HCT116 (cell line): Measurements from ENCODE around the gene CEP41. TPM values are rescaled to one million over a fixed set of nuclear protein-coding genes. Genes with fewer than 3 reads are reported as not detected.

Source experiments
- ATAC-seq: fragments of 200-7000 bp; cut with Tn5 transposase; 2 replicates; pipeline ENCODE4 v1.9.1; 2020; ENCODE audit warnings: mild to moderate bottlenecking, moderate library complexity
- BruUV-seq: library from RNA; stranded (reverse); fragments of 400-500 nt; replicated peaks from 2 replicates; lab custom pipeline; 2021; lab: Mats Ljungman, UMichigan
- CTCF ChIA-PET: fragments of 300-600 bp; sonication (Branson Sonifier 250); formaldehyde crosslinking; loops from one replicate; lab custom pipeline; 2021; ENCODE audit warnings: antibody characterized with exemption; lab: Charles Lee
- POLR2A ChIA-PET: fragments of 300-600, 350-600 bp; sonication (Branson Sonifier 250); formaldehyde crosslinking; loops from one replicate; lab custom pipeline; 2021; ENCODE audit warnings: antibody characterized with exemption; lab: Charles Lee
- RAD21 ChIA-PET, 2 experiments: fragments of 300-600 bp; sonication (Branson Sonifier 250); formaldehyde crosslinking; loops; one replicate each; lab custom pipeline; 2023; ENCODE audit warnings: low total read pairs in 2 of 2; ENCODE audit not compliant: uncharacterized antibody in 2 of 2, unreplicated experiment in 2 of 2, low non-redundant PET in 1 of 2; lab: Charles Lee
- DNase-seq: peaks from one replicate; pipeline ENCODE4 v3.0.0-alpha.2; 2010; ENCODE audit warnings: low read depth, low spot score
- H2AFZ ChIP-seq: fragments of 200-600 bp; shearing (Covaris generic), sonication (generic); 2 replicates; pipeline ENCODE4 v1.6.1; 2017; ENCODE audit warnings: low read depth, mixed run types, mixed read lengths, antibody characterized with exemption, low read length; ENCODE audit not compliant: poor library complexity, severe bottlenecking
- H3K27ac ChIP-seq: 2 replicates; pipeline ENCODE4 v1.5.1; 2012; ENCODE audit warnings: low read depth, low read length
- H3K27me3 ChIP-seq: fragments of 200-600 bp; sonication (generic); 2 replicates; pipeline ENCODE4 v1.6.1; 2016; ENCODE audit warnings: mixed run types, low read length, mixed read lengths; ENCODE audit not compliant: insufficient read depth
- H3K36me3 ChIP-seq, 2 experiments: fragments of 200-500 bp in 1 of 2; fragments of 200-600 bp in 1 of 2; sonication (Bioruptor generic) in 1 of 2; sonication (generic) in 1 of 2; 2 replicates each; pipeline versions ENCODE4 v1.5.1 to v1.6.1; 2014 to 2016; ENCODE audit warnings: low read length in 2 of 2, inconsistent platforms in 1 of 2, mixed read lengths in 1 of 2, mixed run types in 1 of 2; ENCODE audit not compliant: insufficient read depth in 2 of 2, control insufficient read depth in 1 of 2
- H3K4me1 ChIP-seq, 2 experiments: fragments of 200-600 bp in 1 of 2; sonication (generic) in 1 of 2; 2 replicates each; pipeline versions ENCODE4 v1.5.1 to v1.6.1; 2012 to 2017; ENCODE audit warnings: low read length in 2 of 2, inconsistent platforms in 1 of 2, mild to moderate bottlenecking in 1 of 2, mixed read lengths in 1 of 2, mixed run types in 1 of 2, moderate library complexity in 1 of 2; ENCODE audit not compliant: insufficient read depth in 2 of 2, control insufficient read depth in 1 of 2
- H3K4me2 ChIP-seq: fragments of 200-600 bp; sonication (generic); 2 replicates; pipeline ENCODE4 v1.6.1; 2017; ENCODE audit warnings: mixed run types, low read length, mixed read lengths
- H3K4me3 ChIP-seq, 2 experiments: fragments of 200-600 bp in 1 of 2; sonication (generic) in 1 of 2; replicated peaks in 1 of 2; 2 replicates each; pipeline ENCODE4 v1.5.1; 2011 to 2016; ENCODE audit warnings: low read length in 2 of 2, control low read depth in 1 of 2, low read depth in 1 of 2, mild to moderate bottlenecking in 1 of 2, mixed read lengths in 1 of 2, mixed run types in 1 of 2
- H3K79me2 ChIP-seq: fragments of 200-600 bp; sonication (generic); 2 replicates; pipeline ENCODE4 v1.6.1; 2017; ENCODE audit warnings: mild to moderate bottlenecking, mixed run types, low read length, moderate library complexity, mixed read lengths; ENCODE audit not compliant: insufficient read depth
- H3K9ac ChIP-seq: fragments of 200-600 bp; sonication (generic); 2 replicates; pipeline ENCODE4 v1.6.1; 2016; ENCODE audit warnings: low read length, mixed read lengths
- H3K9me2 ChIP-seq: fragments of 200-600 bp; sonication (generic), shearing (Covaris generic); 2 replicates; pipeline ENCODE4 v1.6.1; 2017; ENCODE audit warnings: mixed run types, mild to moderate bottlenecking, moderate library complexity; ENCODE audit not compliant: insufficient read depth
- H3K9me3 ChIP-seq, 2 experiments: fragments of 200-500 bp in 1 of 2; fragments of 200-600 bp in 1 of 2; sonication (Bioruptor generic) in 1 of 2; sonication (generic) in 1 of 2; 2 replicates each; pipeline ENCODE4 v1.6.1; 2014 to 2017; ENCODE audit warnings: low read length in 2 of 2, mixed read lengths in 2 of 2, inconsistent platforms in 1 of 2, low read depth in 1 of 2, mild to moderate bottlenecking in 1 of 2, mixed run types in 1 of 2, moderate library complexity in 1 of 2; ENCODE audit not compliant: control insufficient read depth in 1 of 2, insufficient read depth in 1 of 2
- H4K20me1 ChIP-seq: fragments of 200-600 bp; sonication (generic), shearing (Covaris generic); 2 replicates; pipeline ENCODE4 v1.6.1; 2017; ENCODE audit warnings: mixed run types, mild to moderate bottlenecking, moderate library complexity; ENCODE audit not compliant: insufficient read depth
- CEBPB ChIP-seq: IDR thresholded peaks from 2 replicates; pipeline ENCODE4 v1.6.1; 2012; ENCODE audit warnings: low read depth
- MAX ChIP-seq: IDR thresholded peaks from 2 replicates; pipeline ENCODE4 v1.6.1; 2012
- SIN3A ChIP-seq: IDR thresholded peaks from 2 replicates; pipeline ENCODE4 v1.6.1; 2012; ENCODE audit warnings: low read depth
- intact Hi-C: fragments of 100-400 bp; cut with micrococcal nuclease; formaldehyde crosslinking; loops from 2 replicates; pipeline ENCODE4 v1.10.0; 2022
- total RNA-seq: library from RNA; stranded (reverse); gene quantifications from one replicate; pipeline ENCODE4 v1.2.1, GENCODE V29; 2021; ENCODE audit not compliant: unreplicated experiment
- TF ChIP-seq, protein P1 (sequence below): IDR thresholded peaks from 2 replicates; pipeline ENCODE4 v1.6.1; 2012
- TF ChIP-seq, protein P2 (sequence below), 3 experiments: fragments of 200-600 bp in 1 of 3; sonication (generic) in 1 of 3; IDR thresholded peaks in 2 of 3; conservative IDR thresholded peaks in 1 of 3; 2 replicates each; pipeline ENCODE4 v1.5.1; 2012 to 2017; ENCODE audit warnings: low read depth in 2 of 3, low read length in 2 of 3, antibody characterized with exemption in 1 of 3, borderline replicate concordance in 1 of 3, control low read depth in 1 of 3, mild to moderate bottlenecking in 1 of 3, mixed read lengths in 1 of 3, mixed run types in 1 of 3, moderate library complexity in 1 of 3; ENCODE audit not compliant: insufficient read depth in 1 of 3

The CEP41 gene
- total RNA-seq, 1 experiment from 2014 or later, result 13.6 TPM

- no peaks in the 10 kb centered on the region for H4K20me1 ChIP-seq
Observed at GRCh38 chr7:130397051-130397757, 43.6 kb downstream of the CEP41 start.

More at GRCh38 chr7:130397051-130397757, 43.6 kb downstream of the CEP41 start:
- Histone ChIP-seq H3K4me3 (no peak overlapping the region), H3K4me1 (no peaks in the 10 kb centered on the region), H3K9ac (no peak overlapping the region), H3K27ac (no peak overlapping the region), H3K79me2 (no peaks in the 10 kb centered on the region), H2AFZ (no peak overlapping the region), H3K27me3 (no peaks in the 10 kb centered on the region), H3K9me3 (no peaks in the 10 kb centered on the region)
- ChIA-PET RAD21 (no interaction called here), POLR2A (no interaction called here), CTCF (no interaction called here)
- intact Hi-C loops, result no loop called here
- BruUV-seq, result no TSS peak
- DNase-seq, result no peak
- no peak for ATAC-seq
- TF ChIP-seq MAX (no peak), SIN3A (no peak), CEBPB (no peak)
- TF ChIP-seq, protein P1, sequence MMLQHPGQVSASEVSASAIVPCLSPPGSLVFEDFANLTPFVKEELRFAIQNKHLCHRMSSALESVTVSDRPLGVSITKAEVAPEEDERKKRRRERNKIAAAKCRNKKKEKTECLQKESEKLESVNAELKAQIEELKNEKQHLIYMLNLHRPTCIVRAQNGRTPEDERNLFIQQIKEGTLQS, result no peak
- TF ChIP-seq, protein P2, sequence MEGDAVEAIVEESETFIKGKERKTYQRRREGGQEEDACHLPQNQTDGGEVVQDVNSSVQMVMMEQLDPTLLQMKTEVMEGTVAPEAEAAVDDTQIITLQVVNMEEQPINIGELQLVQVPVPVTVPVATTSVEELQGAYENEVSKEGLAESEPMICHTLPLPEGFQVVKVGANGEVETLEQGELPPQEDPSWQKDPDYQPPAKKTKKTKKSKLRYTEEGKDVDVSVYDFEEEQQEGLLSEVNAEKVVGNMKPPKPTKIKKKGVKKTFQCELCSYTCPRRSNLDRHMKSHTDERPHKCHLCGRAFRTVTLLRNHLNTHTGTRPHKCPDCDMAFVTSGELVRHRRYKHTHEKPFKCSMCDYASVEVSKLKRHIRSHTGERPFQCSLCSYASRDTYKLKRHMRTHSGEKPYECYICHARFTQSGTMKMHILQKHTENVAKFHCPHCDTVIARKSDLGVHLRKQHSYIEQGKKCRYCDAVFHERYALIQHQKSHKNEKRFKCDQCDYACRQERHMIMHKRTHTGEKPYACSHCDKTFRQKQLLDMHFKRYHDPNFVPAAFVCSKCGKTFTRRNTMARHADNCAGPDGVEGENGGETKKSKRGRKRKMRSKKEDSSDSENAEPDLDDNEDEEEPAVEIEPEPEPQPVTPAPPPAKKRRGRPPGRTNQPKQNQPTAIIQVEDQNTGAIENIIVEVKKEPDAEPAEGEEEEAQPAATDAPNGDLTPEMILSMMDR (IDR thresholded peaks at IDR 0.05 in 2 of 3, conservative IDR thresholded peaks at IDR 0.05 in 1 of 3; ENCODE audit: borderline replicate concordance in 1 of 3, insufficient read depth in 1 of 3, low read depth in 2 of 3, low read length in 2 of 3), result no peak
- TF ChIP-seq, all 23 proteins: peak for 0
- no peaks in the 10 kb centered on the region for H3K36me3 ChIP-seq
- no peak overlapping the region for H3K4me2 ChIP-seq
- no peaks in the 10 kb centered on the region for H3K9me2 ChIP-seq
